Measurements from ENCODE around the gene C9orf85. TPM values are rescaled to one million over a fixed set of nuclear protein-coding genes. Genes with fewer than 3 reads are reported as not detected.

C9orf85 gene
- total RNA-seq, 1 donor = 11.2 TPM

GRCh38 chr9:71931166-71931565, 19.7 kb downstream of the C9orf85 start:
- no peak overlapping the region for H3K4me2 ChIP-seq (ENCODE audit: insufficient read depth, low read length)

GRCh38 chr9:71936066-71936465, 24.6 kb downstream of the C9orf85 start:
- no peak overlapping the region for H3K4me3 ChIP-seq (ENCODE audit: insufficient read depth, low read length)
- H3K27me3 ChIP-seq (ENCODE audit: insufficient read depth, low read length) = no peaks in the 10 kb centered on the region
- H3K79me2 ChIP-seq (ENCODE audit: insufficient read depth, low read length) = peaks cover 56% of the 10 kb centered on the region
- no peaks in the 10 kb centered on the region for H3K9me3 ChIP-seq (ENCODE audit: low read depth, low read length)
- H4K20me1 ChIP-seq (ENCODE audit: insufficient read depth, low read length) = no peaks in the 10 kb centered on the region
- DNase-seq (ENCODE audit: insufficient read length, low spot score, missing footprints) = peak; percentile 76
- H3K36me3 ChIP-seq (ENCODE audit: insufficient read depth, low read length) = no peaks in the 10 kb centered on the region
- no peak overlapping the region for H2AFZ ChIP-seq (ENCODE audit: low read length)
- no peak overlapping the region for H3K4me2 ChIP-seq (ENCODE audit: insufficient read depth, low read length)
- no peak for TF ChIP-seq CTCF (IDR thresholded peaks at IDR 0.05; ENCODE audit: extremely low read depth, low read depth, low read length)
- H3K27ac ChIP-seq (ENCODE audit: low read depth, low read length) = no peak overlapping the region
- H3K4me1 ChIP-seq (ENCODE audit: insufficient read depth, low read length) = peaks cover 19% of the 10 kb centered on the region

More at GRCh38 chr9:71931166-71931565, 19.7 kb downstream of the C9orf85 start:
- Histone ChIP-seq H3K9me3 (ENCODE audit: low read depth, low read length) (no peaks in the 10 kb centered on the region), H2AFZ (ENCODE audit: low read length) (no peak overlapping the region), H3K79me2 (ENCODE audit: insufficient read depth, low read length) (peaks cover 43% of the 10 kb centered on the region), H3K36me3 (ENCODE audit: insufficient read depth, low read length) (no peaks in the 10 kb centered on the region), H4K20me1 (ENCODE audit: insufficient read depth, low read length) (peaks cover 3% of the 10 kb centered on the region), H3K4me1 (ENCODE audit: insufficient read depth, low read length) (peaks cover 26% of the 10 kb centered on the region), H3K27ac (ENCODE audit: low read depth, low read length) (no peak overlapping the region), H3K4me3 (ENCODE audit: insufficient read depth, low read length) (no peak overlapping the region), H3K27me3 (ENCODE audit: insufficient read depth, low read length) (no peaks in the 10 kb centered on the region)
- TF ChIP-seq CTCF (IDR thresholded peaks at IDR 0.05; ENCODE audit: extremely low read depth, low read depth, low read length) = no peak
- DNase-seq (ENCODE audit: insufficient read length, low spot score, missing footprints) = no peak

- no peaks in the 10 kb centered on the region for H4K20me1 ChIP-seq (ENCODE audit: insufficient read depth, low read length)
- peaks cover 29% of the 10 kb centered on the region for H3K4me1 ChIP-seq (ENCODE audit: insufficient read depth, low read length)
- no peaks in the 10 kb centered on the region for H3K27me3 ChIP-seq (ENCODE audit: insufficient read depth, low read length)
- H3K27ac ChIP-seq (ENCODE audit: low read depth, low read length) = peak overlapping the region; percentile 71
- TF ChIP-seq CTCF (IDR thresholded peaks at IDR 0.05; ENCODE audit: extremely low read depth, low read depth, low read length) = no peak
- peak overlapping the region; percentile 62 for H3K4me2 ChIP-seq (ENCODE audit: insufficient read depth, low read length)
- H3K4me3 ChIP-seq (ENCODE audit: insufficient read depth, low read length) = no peak overlapping the region
- no peak for DNase-seq (ENCODE audit: insufficient read length, low spot score, missing footprints)
- no peaks in the 10 kb centered on the region for H3K9me3 ChIP-seq (ENCODE audit: low read depth, low read length)
- no peak overlapping the region for H2AFZ ChIP-seq (ENCODE audit: low read length)
- no peaks in the 10 kb centered on the region for H3K36me3 ChIP-seq (ENCODE audit: insufficient read depth, low read length)
- peaks cover 45% of the 10 kb centered on the region for H3K79me2 ChIP-seq (ENCODE audit: insufficient read depth, low read length)
Observed at GRCh38 chr9:71937070-71937625, 25.7 kb downstream of the C9orf85 start.

- Histone ChIP-seq H3K27ac (ENCODE audit: low read depth, low read length) (peak overlapping the region; percentile 71), H3K79me2 (ENCODE audit: insufficient read depth, low read length) (peaks cover 41% of the 10 kb centered on the region), H3K4me1 (ENCODE audit: insufficient read depth, low read length) (peaks cover 32% of the 10 kb centered on the region), H3K4me2 (ENCODE audit: insufficient read depth, low read length) (peak overlapping the region; percentile 62), H3K36me3 (ENCODE audit: insufficient read depth, low read length) (no peaks in the 10 kb centered on the region), H3K4me3 (ENCODE audit: insufficient read depth, low read length) (no peak overlapping the region), H2AFZ (ENCODE audit: low read length) (no peak overlapping the region), H3K27me3 (ENCODE audit: insufficient read depth, low read length) (no peaks in the 10 kb centered on the region), H4K20me1 (ENCODE audit: insufficient read depth, low read length) (no peaks in the 10 kb centered on the region), H3K9me3 (ENCODE audit: low read depth, low read length) (no peaks in the 10 kb centered on the region)
- no peak for DNase-seq (ENCODE audit: insufficient read length, low spot score, missing footprints)
- TF ChIP-seq CTCF (IDR thresholded peaks at IDR 0.05; ENCODE audit: extremely low read depth, low read depth, low read length) = no peak
Observed at GRCh38 chr9:71937898-71938297, 26.5 kb downstream of the C9orf85 start.
